ENCODE results near the gene CHMP2B. TPM values are rescaled to one million over a fixed set of nuclear protein-coding genes. Genes with fewer than 3 reads are reported as not detected.

The CHMP2B gene
- total RNA-seq, 1 experiment from 2014 or later, result 54.3 TPM

GRCh38 chr3:87203809-87204208, 23.3 kb upstream of the CHMP2B start (continued):
- no peak for TF ChIP-seq EZH2phosphoT487 (IDR thresholded peaks at IDR 0.05; ENCODE audit: borderline replicate concordance)
- no peak for TF ChIP-seq ZNF274 (IDR thresholded peaks at IDR 0.05; ENCODE audit: low read depth, low read length)
- no peak for TF ChIP-seq CEBPB (IDR thresholded peaks at IDR 0.05; ENCODE audit: low read depth)
- no peak for TF ChIP-seq ZBTB33 (IDR thresholded peaks at IDR 0.05; ENCODE audit: extremely low read depth, insufficient replicate concordance, low read length)
- TF ChIP-seq POLR2A (IDR thresholded peaks at IDR 0.05; ENCODE audit: borderline replicate concordance, extremely low read depth, insufficient read depth, insufficient read length), result no peak
- TF ChIP-seq CBX3 (IDR thresholded peaks at IDR 0.05; ENCODE audit: low read depth), result no peak
- no peak for TF ChIP-seq SIN3A (IDR thresholded peaks at IDR 0.05; ENCODE audit: low read depth)
- no peak for TF ChIP-seq ZFX (IDR thresholded peaks at IDR 0.05)
- TF ChIP-seq EGR1 (IDR thresholded peaks at IDR 0.05; ENCODE audit: low read depth), result no peak

- BruUV-seq (replicated peaks), result no TSS peak
- intact Hi-C loops (cut with micrococcal nuclease), result no loop called here
These were observed 21.0 kb upstream of the CHMP2B start for GRCh38 chr3:87206070-87206469.

More at GRCh38 chr3:87206070-87206469, 21.0 kb upstream of the CHMP2B start:
- POLR2A ChIA-PET, result no interaction called here
- H3K36me3 ChIP-seq (ENCODE audit: control insufficient read depth in 1 of 2, insufficient read depth in 2 of 2, low read length in 2 of 2), result no peaks in the 10 kb centered on the region
- CTCF ChIA-PET, result no interaction called here
- peak overlapping the region; percentile 60 for H3K4me2 ChIP-seq (ENCODE audit: low read length)
- H3K9ac ChIP-seq (ENCODE audit: low read length), result no peak overlapping the region
- no peaks in the 10 kb centered on the region for H3K9me3 ChIP-seq (ENCODE audit: control insufficient read depth in 1 of 2, insufficient read depth in 1 of 2, low read depth in 1 of 2, low read length in 2 of 2)
- peak; percentile 68 for ATAC-seq
- H3K9me2 ChIP-seq (ENCODE audit: insufficient read depth), result no peaks in the 10 kb centered on the region
- 0 out of 4 replicates have a peak overlapping the region, but pooled peaks of 1 of the 2 experiments have one; percentile 7 for H3K4me3 ChIP-seq (replicated peaks in 1 of 2; ENCODE audit: low read depth in 1 of 2, low read length in 2 of 2)
- RAD21 ChIA-PET (ENCODE audit: low non-redundant PET in 1 of 2, low total read pairs in 2 of 2, uncharacterized antibody in 2 of 2, unreplicated experiment in 2 of 2), result no interaction called here
- H3K79me2 ChIP-seq (ENCODE audit: insufficient read depth, low read length), result no peaks in the 10 kb centered on the region
- no peak for DNase-seq (ENCODE audit: low read depth, low spot score)
- no peak; the same call in 1 of the 2 replicates for TF ChIP-seq SP1 (IDR thresholded peaks at IDR 0.05; ENCODE audit: low read depth)
- TF ChIP-seq FOSL1 (IDR thresholded peaks at IDR 0.05; ENCODE audit: low read depth), result peak; percentile 49
- TF ChIP-seq CEBPB (IDR thresholded peaks at IDR 0.05; ENCODE audit: low read depth), result peak; percentile 78
- TF ChIP-seq JUND (IDR thresholded peaks at IDR 0.05), result 0 out of 2 replicates have a peak, but pooled peaks have one; percentile 21
- H2AFZ ChIP-seq (ENCODE audit: low read depth, low read length, poor library complexity, severe bottlenecking), result peak overlapping the region; percentile 67
- H3K27ac ChIP-seq (ENCODE audit: low read depth, low read length), result no peak overlapping the region
- H3K4me1 ChIP-seq (ENCODE audit: control insufficient read depth in 1 of 2, insufficient read depth in 2 of 2, low read length in 2 of 2), result peaks cover 7 to 28% of the 10 kb centered on the region in 2 experiments; a peak in 3 of 4 replicates
- no peaks in the 10 kb centered on the region for H4K20me1 ChIP-seq (ENCODE audit: insufficient read depth)
- no peaks in the 10 kb centered on the region for H3K27me3 ChIP-seq (ENCODE audit: insufficient read depth, low read length)

All from HCT116 (cell line).